Measurements from ENCODE around the gene ABCA12.

Gene ABCA12

DNA sequence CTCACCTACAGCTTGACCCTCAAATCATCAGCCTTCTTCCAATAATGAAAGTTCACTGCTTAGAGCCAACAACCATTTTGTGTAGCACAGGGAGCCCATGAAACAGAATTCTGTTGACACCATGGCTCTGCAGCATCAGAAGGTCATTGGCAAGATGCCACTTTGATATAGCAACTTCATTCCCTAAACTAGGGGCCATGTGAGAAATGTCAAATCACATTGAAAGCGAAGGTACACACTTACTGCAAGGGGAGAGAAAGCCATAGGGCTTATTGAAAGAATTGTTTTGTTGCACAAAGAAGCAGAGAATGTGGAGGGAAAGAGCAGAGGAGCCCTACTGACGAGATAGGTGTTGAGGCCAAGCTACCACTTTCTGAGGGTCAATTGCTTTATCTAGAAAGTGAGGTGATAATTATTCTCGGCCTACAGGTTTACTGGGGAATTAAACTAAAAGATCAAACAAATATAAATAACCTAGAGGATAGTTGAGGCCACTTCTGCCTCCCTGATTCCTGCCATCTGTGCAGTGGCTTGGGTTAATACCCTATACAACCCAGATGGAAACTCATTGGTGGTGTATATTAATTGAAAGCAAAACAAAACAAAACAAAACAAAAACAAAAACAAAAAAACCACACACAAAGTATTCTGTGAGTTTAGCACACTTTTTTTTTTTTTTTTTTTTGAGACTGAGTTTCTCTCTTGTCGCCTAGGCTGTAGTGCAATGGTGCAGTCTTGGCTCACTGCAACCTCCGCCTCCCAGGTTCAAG lies 5.9 kb upstream of the ABCA12 start:
- H3K4me3 ChIP-seq = no peak overlapping the region
- TF ChIP-seq, protein P1, sequence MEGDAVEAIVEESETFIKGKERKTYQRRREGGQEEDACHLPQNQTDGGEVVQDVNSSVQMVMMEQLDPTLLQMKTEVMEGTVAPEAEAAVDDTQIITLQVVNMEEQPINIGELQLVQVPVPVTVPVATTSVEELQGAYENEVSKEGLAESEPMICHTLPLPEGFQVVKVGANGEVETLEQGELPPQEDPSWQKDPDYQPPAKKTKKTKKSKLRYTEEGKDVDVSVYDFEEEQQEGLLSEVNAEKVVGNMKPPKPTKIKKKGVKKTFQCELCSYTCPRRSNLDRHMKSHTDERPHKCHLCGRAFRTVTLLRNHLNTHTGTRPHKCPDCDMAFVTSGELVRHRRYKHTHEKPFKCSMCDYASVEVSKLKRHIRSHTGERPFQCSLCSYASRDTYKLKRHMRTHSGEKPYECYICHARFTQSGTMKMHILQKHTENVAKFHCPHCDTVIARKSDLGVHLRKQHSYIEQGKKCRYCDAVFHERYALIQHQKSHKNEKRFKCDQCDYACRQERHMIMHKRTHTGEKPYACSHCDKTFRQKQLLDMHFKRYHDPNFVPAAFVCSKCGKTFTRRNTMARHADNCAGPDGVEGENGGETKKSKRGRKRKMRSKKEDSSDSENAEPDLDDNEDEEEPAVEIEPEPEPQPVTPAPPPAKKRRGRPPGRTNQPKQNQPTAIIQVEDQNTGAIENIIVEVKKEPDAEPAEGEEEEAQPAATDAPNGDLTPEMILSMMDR (IDR thresholded peaks at IDR 0.05) = no peak
- no peak for DNase-seq (ENCODE audit: low spot score)
- H3K27ac ChIP-seq = no peak overlapping the region

DNA sequence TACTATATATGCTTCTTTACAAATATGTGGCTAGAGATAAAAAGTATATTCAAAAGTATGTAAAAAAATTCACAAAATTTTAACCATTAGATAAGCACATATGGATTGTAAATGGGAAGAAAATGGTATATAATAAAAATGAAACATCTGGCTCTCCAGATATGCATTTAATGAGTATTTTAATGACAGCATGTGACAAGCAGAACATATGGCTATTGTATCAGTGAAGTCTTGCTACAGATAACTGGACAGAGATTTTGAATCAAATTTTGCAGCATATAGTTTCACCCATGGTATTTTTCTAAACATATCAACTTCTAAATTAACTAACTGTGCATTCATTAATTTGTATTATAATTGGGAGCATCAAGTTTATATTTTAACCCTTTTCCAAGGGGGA lies 5.0 kb upstream of the ABCA12 start:
- TF ChIP-seq, protein P1 (IDR thresholded peaks at IDR 0.05) = no peak
- Histone ChIP-seq H3K4me3 (no peak overlapping the region), H3K27ac (no peak overlapping the region)
- no peak for DNase-seq (ENCODE audit: low spot score)

DNA sequence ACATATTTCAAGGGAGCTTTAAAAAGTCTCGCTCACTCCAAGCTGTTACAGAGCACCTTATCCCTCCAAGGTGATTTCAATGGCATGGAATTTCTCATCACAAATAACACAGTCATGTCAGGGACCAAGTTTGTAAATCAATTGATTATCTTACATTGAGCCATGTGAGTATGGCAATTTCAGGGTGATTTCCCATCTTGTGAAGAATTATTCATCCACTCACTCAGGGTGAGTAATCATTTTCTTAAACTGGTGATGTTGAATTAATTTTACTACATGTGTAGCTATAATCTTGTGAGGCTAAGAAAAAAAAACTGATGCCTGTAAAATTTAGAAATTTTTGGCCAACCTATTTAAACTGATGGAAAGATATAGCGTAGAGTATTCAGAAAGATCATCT lies 3.3 kb upstream of the ABCA12 start:
- DNase-seq (ENCODE audit: low spot score) = no peak
- no peak overlapping the region for H3K27ac ChIP-seq
- no peak overlapping the region for H3K4me3 ChIP-seq
- TF ChIP-seq, protein P1 (IDR thresholded peaks at IDR 0.05) = no peak

DNA sequence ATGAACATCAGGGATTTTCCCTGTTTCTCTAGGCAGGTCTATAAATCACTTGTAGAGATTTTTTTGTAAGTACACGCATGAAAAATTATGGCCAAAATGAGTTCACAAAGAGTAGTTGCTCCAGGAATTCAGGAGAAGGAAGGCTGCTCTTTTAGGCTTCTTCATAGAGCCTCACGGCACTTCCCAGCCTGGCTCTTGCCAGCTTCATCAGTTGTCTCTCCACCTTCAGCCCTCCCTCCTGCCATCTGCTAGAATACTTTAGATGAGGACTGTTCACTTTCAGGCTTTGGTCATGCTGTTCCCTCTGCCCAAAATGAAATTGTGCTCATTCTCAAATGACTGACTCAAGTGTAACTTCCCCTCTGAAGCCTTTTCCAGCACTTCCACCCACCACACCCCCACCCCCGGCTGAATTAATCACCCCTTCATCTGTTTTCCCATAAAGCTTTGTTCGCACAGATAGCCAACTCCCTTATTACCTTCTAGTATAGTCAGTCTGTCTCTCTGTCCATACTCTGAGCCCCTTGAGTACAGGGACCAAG lies 1.8 kb upstream of the ABCA12 start:
- no peak for DNase-seq (ENCODE audit: low spot score)
- TF ChIP-seq, protein P1 (IDR thresholded peaks at IDR 0.05) = no peak
- Histone ChIP-seq H3K4me3 (no peak overlapping the region), H3K27ac (no peak overlapping the region)

DNA sequence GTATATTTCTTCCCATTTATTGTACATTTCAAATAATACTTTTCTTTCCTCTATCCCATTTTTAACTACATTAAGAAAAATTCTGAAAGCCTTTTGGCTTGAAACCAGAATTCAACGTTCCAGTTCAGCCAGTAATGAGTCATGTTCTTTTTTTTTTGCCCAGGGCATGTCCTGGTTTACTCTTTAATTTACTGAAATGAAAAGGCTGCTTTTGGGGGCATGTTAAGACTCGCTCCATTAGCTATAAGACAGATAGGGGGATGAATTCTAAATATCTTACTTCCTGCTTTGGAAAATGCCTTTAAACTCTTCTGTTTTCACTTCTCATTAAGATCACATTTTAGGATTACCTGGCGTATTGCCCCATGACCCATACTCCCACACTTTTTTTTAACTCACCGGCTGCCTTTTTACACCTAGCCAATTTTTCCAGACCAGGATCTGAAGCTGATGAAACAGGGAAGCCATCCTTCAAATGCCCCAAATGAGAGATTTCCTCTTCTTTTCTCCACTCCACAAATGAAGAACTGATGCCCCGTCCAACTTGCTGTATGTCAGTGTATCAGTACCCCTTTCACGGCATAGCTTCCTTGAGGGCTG lies 585 bp downstream of the ABCA12 start:
- Histone ChIP-seq H3K4me3 (no peak overlapping the region), H3K27ac (no peak overlapping the region)
- DNase-seq (ENCODE audit: low spot score) = no peak
- TF ChIP-seq, protein P1 (IDR thresholded peaks at IDR 0.05) = no peak

DNA sequence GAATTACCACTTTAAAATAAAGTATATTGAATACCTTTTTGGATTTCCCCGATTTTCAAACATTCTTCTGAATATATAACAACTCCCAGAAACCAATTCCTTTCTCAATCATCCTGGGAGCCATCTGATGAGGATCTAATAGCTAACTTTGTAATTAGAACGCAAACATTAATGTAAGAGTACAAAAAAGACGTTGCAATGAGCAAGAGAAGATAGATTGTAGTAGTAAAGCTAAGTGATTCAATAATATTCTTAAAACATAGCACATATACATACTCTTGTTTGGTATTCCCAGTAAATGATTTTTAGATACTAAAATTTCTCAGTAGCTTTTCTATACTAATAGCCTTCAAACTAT lies 1.1 kb downstream of the ABCA12 start:
- no peak for DNase-seq (ENCODE audit: low spot score)
- Histone ChIP-seq H3K27ac (no peak overlapping the region), H3K4me3 (no peak overlapping the region)
- TF ChIP-seq, protein P1 (IDR thresholded peaks at IDR 0.05) = no peak

All from coronary artery (tissue), 2 donors.